ENCODE data around the gene CLTCL1. TPM values are rescaled to one million over a fixed set of nuclear protein-coding genes. Genes with fewer than 3 reads are reported as not detected.

The CLTCL1 gene
- total and polyA plus RNA-seq, 9 of the 15 experiments (the other 6 are each of a cell fraction or from before 2014, with no cell fraction given) = 1.1 to 11.7 (median 5.0) TPM

DNA sequence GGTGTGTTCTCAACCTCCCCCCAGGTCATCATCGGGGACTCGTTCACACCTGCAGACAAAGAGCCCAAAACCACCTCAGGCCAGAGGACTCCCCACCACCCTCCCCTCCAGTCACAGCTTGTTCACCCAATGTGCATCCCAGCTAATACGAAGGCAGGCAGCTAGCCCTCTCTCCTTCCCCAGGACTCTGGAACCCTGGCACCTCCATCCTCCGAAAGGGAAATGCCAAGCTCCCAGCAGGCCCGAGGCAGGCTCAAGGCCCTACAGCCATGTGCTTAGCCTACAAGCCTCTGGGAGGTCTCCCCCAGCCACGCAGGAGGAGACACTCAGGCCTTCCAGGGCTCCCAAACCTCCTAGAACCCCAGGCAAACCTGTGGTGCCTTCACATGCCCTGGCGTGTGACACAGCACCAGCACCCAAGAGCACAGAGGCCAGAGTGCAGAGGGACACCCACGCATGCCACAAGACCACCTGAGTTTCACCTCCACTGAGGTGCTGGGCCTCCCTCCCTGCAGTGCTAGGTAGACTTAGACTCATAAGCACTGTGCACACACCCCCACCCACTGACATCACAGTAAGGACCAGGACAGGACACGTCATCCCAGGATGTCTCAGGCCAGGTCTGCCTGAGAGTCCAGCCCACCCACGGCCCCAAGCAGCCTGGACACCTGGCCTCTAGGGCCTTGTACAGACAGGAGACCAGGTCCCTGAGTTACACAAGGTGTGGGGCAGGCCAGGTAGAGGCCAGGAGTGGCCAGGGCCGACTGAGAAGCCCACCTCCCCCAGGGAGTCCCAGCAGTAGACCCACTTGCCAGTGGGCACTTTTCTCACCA is 153.9 kb downstream of the CLTCL1 start (continued):
- TF ChIP-seq KDM5B (IDR thresholded peaks at IDR 0.05; ENCODE audit: insufficient replicate concordance, low read depth, low read length) = peak; percentile 7
- TF ChIP-seq ZNF354B (CRISPR knock-in tag; IDR thresholded peaks at IDR 0.05) = no peak
- TF ChIP-seq FOXA1 (IDR thresholded peaks at IDR 0.05; ENCODE audit: borderline replicate concordance) = no peak
- no peak for TF ChIP-seq HDAC2 (IDR thresholded peaks at IDR 0.05)
- TF ChIP-seq FOSL1 (tag; conservative IDR thresholded peaks at IDR 0.05) = no peak
- no peak for TF ChIP-seq RBM34 (IDR thresholded peaks at IDR 0.05; ENCODE audit: borderline replicate concordance, insufficient read depth, low read length)
- TF ChIP-seq TAF15 (IDR thresholded peaks at IDR 0.05; ENCODE audit: low read depth, low read length) = no peak
- 0 out of 2 replicates have a peak, but pooled peaks have one; percentile 28 for TF ChIP-seq JUNB (CRISPR knock-in tag; conservative IDR thresholded peaks at IDR 0.05)
- TF ChIP-seq, protein P1, sequence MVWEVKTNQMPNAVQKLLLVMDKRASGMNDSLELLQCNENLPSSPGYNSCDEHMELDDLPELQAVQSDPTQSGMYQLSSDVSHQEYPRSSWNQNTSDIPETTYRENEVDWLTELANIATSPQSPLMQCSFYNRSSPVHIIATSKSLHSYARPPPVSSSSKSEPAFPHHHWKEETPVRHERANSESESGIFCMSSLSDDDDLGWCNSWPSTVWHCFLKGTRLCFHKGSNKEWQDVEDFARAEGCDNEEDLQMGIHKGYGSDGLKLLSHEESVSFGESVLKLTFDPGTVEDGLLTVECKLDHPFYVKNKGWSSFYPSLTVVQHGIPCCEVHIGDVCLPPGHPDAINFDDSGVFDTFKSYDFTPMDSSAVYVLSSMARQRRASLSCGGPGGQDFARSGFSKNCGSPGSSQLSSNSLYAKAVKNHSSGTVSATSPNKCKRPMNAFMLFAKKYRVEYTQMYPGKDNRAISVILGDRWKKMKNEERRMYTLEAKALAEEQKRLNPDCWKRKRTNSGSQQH (CRISPR knock-in tag; IDR thresholded peaks at IDR 0.05) = no peak
- TF ChIP-seq, protein P2, sequence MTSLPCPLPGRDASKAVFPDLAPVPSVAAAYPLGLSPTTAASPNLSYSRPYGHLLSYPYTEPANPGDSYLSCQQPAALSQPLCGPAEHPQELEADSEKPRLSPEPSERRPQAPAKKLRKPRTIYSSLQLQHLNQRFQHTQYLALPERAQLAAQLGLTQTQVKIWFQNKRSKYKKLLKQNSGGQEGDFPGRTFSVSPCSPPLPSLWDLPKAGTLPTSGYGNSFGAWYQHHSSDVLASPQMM (CRISPR knock-in tag; IDR thresholded peaks at IDR 0.05) = no peak
- TF ChIP-seq, protein P3, sequence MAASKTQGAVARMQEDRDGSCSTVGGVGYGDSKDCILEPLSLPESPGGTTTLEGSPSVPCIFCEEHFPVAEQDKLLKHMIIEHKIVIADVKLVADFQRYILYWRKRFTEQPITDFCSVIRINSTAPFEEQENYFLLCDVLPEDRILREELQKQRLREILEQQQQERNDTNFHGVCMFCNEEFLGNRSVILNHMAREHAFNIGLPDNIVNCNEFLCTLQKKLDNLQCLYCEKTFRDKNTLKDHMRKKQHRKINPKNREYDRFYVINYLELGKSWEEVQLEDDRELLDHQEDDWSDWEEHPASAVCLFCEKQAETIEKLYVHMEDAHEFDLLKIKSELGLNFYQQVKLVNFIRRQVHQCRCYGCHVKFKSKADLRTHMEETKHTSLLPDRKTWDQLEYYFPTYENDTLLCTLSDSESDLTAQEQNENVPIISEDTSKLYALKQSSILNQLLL (CRISPR knock-in tag; IDR thresholded peaks at IDR 0.05; ENCODE audit: borderline replicate concordance) = no peak
- TF ChIP-seq IFI16 (CRISPR knock-in tag; IDR thresholded peaks at IDR 0.05) = no peak
- TF ChIP-seq, protein P4, sequence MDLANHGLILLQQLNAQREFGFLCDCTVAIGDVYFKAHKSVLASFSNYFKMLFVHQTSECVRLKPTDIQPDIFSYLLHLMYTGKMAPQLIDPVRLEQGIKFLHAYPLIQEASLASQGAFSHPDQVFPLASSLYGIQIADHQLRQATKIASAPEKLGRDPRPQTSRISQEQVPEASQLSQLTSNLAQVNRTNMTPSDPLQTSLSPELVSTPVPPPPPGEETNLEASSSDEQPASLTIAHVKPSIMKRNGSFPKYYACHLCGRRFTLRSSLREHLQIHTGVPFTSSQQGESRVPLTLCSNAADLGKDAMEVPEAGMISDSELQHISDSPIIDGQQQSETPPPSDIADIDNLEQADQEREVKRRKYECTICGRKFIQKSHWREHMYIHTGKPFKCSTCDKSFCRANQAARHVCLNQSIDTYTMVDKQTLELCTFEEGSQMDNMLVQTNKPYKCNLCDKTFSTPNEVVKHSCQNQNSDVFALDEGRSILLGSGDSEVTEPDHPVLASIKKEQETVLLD (IDR thresholded peaks at IDR 0.05) = no peak
- TF ChIP-seq MYNN (IDR thresholded peaks at IDR 0.05) = no peak
- TF ChIP-seq MYNN (CRISPR knock-in tag; IDR thresholded peaks at IDR 0.05) = no peak
- TF ChIP-seq, protein P5, sequence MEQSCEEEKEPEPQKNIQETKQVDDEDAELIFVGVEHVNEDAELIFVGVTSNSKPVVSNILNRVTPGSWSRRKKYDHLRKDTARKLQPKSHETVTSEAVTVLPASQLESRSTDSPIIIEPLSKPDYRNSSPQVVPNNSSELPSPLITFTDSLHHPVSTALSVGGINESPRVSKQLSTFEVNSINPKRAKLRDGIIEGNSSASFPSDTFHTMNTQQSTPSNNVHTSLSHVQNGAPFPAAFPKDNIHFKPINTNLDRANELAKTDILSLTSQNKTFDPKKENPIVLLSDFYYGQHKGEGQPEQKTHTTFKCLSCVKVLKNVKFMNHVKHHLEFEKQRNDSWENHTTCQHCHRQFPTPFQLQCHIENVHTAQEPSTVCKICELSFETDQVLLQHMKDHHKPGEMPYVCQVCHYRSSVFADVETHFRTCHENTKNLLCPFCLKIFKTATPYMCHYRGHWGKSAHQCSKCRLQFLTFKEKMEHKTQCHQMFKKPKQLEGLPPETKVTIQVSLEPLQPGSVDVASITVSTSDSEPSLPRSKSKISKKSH (CRISPR knock-in tag; IDR thresholded peaks at IDR 0.05) = no peak
- no peak for TF ChIP-seq MCM2 (IDR thresholded peaks at IDR 0.05; ENCODE audit: low read depth)
- no peak for TF ChIP-seq ZC3H8 (IDR thresholded peaks at IDR 0.05)
